ENCODE data around the gene SHFL.

Gene SHFL

DNA sequence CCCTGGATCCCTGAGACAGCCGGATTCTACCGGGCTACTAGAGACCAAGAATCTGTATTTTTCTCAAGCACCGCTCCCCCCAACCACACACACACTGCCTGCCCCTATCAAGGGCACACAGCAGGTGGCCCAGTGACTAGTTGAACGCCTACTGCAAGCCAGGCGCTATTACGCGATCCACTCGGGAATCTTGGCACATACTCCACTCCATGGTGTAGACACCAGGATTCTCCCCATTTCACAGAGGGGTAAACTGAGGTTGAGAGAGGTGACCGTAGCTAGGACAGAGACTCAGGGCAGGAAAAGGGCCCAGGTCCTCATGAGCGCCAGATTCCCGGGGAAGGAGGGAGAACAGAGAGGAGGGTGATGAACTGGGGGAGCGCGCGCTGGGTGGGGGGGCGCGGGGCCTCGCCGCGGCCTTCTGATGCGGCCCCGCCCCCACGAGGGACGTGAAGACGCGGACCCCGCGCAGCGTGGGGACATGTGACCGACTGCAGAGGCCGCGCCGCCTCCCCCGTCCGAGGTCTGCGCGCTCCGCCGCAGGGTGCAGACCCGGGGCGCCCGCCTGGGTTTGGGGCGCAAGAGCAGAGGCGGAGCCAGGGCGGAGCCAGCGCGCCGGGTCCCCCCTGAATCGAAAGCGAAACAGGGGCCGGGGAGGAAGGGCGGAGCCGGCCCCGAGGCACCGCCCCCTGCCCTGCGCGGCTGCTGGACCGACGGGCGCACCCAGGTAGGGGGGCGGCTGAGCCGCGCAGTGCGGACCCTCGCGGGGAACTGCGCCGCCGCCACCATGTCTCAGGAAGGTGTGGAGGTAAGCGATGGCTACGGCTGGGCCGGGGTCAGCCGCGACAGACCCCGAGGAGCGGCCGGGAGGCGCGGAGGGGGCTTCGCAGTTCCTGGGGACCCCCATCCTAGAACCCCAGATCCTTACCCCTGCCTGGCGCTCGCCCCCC, at the start of gene SHFL:
SHFL (plus strand) TSS at position 677 of the 950 bp plus-strand sequence; CDS start at position 788, 111 bp downstream.
- DNase-seq (ENCODE audit: extremely low spot score, insufficient read length, low read depth) (peak; percentile 77), FAIRE-seq (peak; percentile 92)

DNA sequence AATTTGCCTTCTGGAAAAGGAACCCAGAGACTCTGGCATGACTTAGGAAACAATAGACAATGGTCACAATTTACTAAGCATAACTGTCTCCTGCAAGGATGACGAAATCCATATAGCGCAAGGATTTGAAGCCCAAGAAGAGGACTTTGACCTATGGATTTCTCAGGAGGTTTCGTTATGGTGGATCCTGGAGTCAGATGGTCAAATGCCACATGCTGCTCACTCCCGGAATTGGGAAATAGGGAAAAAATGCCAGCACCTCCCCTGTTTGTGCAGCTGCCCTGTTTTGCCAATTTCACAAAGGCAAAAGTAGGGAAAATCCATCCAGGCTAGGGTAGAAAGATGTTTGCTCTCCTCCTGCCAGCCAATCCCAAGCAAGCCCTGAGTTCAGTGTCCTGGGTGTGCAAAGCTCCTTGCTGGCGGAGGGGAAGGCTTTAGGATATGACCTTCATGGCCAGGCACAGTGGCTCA, 49.5 kb upstream of the SHFL start:
- DNase-seq (ENCODE audit: extremely low spot score, insufficient read length, low read depth): no peak
- no peak for FAIRE-seq

DNA sequence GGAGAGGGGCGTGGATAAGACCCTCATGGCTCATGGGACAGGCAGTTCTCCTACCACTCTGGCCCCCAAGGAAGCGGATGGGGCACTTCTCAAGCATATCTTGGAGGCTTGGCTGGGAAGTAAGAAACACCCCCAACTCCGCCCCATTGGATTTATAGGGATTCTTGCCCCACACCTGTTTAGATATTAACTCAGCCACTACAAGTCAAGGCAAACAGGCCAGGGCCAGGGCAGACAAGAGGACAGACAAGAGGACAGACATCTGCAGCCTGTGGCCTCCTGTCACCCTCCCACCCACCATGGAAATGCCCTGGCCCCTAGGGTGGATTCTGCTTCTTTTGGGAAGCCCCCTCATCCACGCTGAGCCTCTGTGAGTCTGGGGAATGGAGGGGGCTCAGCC, 48.8 kb upstream of the SHFL start:
- FAIRE-seq (no peak), DNase-seq (ENCODE audit: extremely low spot score, insufficient read length, low read depth) (no peak)

DNA sequence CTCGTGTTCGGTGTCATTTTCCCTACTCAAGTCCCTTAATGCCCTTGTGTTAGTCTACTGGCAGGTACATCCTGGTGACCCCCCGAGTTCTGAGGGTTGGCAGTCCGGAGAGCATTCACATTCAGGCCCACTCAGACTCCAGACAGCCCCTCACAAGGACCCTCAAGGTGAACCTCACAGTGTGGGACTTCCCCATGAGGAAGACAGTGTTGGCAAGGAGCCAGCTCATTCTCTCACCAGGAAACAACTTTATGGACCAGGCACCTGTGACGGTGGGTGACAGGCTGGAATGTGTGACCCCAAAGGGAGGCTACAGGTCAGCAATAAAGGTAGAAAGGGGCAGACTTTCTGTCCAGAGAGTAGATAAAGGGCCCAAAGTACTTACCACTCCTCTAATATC, 48.3 kb upstream of the SHFL start:
- no peak for FAIRE-seq
- DNase-seq (ENCODE audit: extremely low spot score, insufficient read length, low read depth): no peak

DNA sequence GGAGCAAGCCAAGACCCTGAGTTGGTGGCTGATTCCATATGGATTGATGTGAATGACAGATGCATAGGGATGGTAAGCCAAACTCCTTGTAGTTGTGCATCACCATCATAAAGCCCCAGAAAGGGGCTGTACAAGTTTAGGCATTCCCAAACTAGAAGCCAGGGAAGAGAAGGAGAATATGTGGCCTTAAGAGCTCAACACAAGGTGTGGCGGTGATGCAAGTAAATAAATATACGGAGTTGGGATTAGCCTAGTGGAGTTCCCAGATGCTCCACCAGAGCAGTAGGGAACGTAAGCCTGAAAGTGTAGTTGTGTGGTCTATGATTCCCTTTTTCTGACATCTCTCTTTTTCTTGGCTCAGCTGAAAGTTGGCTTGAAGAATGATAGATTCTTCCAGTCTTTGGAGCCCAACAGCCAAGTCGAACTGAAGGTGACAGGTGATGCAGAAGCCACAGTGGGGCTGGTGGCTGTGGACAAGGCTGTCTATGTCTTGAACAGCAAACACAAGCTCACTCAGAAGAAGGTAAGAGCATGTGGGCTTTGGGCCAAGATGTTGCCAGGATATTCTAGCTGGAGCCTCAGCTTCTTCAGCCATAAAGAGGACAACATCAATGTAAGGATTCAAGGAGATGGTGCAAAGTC, 42.7 kb upstream of the SHFL start:
- DNase-seq (ENCODE audit: extremely low spot score, insufficient read length, low read depth): no peak
- no peak for FAIRE-seq

DNA sequence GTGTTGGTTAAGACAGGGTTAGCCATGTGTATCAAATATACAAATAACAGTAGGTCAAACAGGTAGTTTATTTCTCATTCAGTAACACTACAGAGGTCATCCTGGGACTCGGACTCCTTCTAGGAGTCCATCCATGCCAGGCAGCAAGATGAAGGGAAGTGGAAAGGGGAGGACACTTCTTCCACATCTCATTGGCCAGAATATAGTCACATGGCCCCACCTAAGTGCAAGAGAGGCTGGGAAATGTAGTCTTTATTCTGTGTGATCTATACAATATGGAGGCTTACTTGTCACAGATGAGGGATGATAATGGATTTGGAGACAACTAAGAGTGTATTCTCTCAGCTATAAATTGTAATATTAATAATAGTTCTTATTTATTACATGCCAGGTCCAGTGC, 41.7 kb upstream of the SHFL start:
- DNase-seq (ENCODE audit: extremely low spot score, insufficient read length, low read depth) (no peak), FAIRE-seq (peak; percentile 41)

DNA sequence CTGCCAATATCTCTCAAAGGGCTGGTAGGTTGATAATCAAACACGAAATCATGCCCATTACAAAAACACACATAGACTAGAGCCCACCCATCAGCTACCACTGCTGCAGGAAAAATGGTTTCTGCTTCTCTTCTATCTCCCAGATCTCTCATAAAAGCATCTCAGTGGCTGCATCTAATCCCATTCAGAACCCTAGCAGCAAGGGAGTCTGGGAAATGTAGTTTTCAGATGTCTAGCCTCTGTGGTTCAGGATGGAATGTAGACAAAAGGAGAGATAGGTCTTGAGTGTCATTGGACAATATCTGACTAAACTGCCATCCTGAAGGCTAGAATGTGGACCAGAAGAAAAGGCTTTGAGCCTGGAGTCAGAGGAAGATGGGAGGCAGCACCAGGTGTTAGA, 40.7 kb upstream of the SHFL start:
- FAIRE-seq: no peak
- no peak for DNase-seq (ENCODE audit: extremely low spot score, insufficient read length, low read depth)

DNA sequence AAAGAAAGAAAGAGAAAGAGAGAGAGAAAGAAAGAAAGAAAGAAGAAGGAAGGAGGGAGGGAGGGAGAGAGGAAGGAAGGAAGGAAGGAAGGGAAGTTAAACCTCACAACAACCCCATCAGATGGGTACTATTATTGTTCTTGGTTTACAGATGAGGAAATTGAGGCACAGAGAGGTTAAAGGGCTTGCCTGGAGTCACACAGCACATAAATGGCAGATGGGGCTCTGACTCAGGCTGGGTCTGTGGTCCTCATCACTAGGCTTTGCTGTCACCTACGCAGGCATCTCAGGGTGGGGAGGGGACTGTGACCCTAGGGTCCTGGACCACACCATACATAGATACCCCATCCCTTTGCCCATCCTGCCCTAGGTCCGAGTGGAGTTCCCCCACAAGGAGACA, 36.5 kb upstream of the SHFL start:
- FAIRE-seq (no peak), DNase-seq (ENCODE audit: extremely low spot score, insufficient read length, low read depth) (no peak)

DNA sequence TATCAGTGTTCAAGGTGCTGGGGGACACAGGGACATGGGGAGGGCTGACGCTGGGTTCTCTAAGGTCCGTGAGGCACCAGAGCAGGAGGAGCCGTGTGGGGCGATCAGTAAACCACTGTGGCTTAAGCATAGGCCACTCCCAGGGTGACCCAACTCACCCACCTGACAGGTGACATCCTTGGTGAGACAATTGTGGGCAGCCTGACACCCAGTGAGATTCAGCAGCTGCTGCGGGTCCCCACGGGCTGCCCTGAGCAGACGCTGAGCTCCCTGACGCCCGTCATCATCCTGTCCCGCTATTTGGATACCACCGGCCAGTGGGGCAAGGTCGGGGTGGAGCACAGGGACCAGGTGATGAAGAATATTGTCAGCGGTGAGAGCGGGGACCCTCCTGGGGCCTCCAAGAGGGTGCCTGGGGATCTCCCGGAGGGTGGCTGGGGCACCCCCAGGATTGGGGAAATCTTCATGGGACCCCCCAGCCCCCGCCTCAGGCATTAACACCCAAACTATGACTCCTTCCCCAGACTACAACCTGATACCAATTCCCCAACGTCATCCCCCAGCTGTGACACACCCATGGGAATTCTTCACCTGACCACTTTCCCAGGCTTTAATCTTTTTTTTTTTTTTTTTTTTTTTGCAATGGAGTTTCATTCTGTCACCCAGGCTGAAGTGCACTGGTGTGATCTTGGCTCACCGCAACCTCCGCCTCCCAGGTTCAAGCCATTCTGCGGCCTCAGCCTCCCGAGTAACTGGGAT, 33.3 kb upstream of the SHFL start:
- FAIRE-seq (no peak), DNase-seq (ENCODE audit: extremely low spot score, insufficient read length, low read depth) (no peak)

DNA sequence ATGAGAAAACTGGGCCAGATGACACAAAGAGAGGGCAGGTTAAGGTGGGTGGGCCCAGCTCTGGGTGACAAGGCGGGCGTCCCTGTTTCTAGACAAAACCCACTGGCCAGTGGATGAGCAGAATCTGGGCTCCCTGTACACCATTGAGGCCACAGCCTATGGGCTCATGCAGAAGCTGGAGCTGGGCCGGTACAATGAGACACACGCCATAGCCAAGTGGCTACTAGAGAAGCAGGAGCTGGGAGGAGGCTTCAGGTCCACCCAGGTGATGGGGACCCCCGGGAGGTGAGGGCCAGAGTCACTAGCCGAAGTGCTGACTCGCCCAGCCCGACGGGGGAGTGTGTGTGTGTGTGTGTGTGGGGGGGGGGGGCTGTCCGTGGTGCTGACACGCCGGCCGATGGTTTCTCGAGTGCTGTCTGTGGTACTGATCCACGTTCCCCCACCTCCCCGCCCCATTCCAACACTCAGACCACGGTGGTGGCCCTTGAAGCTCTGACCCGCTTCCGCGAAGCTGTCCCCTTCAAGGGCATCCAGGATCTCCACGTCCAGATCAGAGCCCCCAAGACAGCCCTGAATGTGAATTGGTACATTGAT, 24.3 kb upstream of the SHFL start:
- DNase-seq (ENCODE audit: extremely low spot score, insufficient read length, low read depth) (no peak), FAIRE-seq (no peak)

DNA sequence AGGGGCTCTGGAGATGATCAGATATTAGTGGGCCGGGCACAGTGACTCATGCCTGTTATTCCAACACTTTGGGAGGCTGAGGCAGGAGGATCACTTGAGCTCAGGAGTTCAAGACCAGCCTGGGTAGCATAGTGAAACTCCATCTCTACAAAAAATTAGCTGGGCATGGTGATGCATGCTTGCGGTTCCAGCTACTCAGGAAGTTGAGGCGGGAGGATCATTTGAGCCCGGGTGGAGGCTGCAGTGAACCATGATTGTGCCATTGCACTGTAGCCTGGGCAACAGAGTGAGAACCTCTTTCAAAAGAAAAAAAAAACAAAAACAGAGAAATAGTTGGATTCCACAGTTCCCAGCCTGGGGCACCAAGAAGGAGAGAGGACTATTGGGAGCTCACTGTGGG, 17.9 kb upstream of the SHFL start:
- FAIRE-seq (no peak), DNase-seq (ENCODE audit: extremely low spot score, insufficient read length, low read depth) (no peak)

DNA sequence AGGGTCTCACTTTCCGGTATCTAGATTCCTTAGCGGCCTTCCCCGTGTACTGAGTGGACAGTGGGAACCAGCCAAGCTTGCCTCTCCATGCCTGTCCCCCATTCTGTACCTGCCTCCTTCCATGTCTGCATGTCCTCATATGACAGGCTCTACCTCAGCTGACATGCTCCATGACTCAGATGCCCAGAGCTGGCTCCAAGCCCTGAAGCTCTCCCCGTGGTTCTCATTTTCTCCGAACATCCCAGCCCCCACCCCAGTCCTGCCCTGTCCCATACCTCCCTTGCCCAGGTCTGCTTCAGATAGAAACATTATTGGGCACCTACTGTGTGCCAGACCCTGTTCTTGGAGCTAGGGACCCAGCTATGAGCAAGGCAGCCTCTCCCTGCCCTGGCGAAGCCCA, 17.1 kb upstream of the SHFL start:
- FAIRE-seq (no peak), DNase-seq (ENCODE audit: extremely low spot score, insufficient read length, low read depth) (no peak)

DNA sequence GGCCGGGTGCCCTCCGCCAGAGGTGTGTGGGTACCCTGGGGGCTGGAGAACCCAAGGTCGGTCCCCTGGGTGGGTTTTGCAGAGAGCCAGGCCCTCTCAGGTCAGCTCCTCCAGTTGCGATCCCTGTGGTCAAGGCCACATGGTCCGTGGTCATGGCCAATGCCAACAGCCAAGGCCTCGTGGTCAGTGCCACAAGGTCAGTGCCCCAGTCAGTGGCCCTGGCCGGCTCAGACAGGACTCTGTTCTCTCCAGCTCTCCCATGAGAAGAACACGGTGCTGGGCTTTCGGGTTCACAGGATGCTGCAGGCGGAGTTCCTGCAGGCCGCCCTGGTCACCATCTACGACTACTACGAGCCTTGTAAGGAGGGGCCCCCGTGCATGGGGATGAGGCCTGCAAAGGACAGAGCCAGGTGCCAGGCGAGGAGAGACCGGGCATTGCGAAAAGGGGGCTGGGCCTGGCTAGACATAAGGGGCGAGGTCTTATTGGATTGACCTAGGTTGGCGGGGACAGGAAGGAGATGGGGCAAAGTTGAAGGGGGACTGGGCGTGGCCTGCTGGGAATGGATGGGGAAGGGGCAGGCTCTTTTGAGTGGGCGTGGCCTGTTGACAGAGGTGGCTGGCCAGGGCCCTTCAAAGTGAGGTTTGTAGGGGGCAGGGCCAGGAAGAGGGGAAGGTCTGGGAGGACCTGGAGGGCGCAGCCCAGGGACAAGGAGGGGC, 15.2 kb upstream of the SHFL start:
- DNase-seq (ENCODE audit: extremely low spot score, insufficient read length, low read depth) (no peak), FAIRE-seq (no peak)

DNA sequence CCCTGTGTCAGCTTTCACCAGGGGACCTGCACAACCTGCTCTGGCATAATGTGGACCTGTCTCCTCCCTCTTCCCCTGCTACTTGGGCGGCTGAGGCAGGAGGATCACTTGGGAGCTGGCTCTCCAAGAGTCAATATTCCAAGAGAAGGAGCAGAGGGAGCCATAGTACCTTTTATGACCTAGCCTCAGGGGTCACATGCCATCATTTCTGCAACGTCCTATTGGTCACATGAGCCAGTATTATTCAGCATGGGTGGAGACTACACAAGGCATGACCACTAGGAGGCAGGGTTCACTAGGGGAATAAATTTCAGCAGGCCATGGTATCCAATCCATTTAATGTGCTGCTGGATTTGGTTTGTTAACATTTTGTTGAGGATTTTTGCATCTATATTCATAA, 12.0 kb upstream of the SHFL start:
- no peak for DNase-seq (ENCODE audit: extremely low spot score, insufficient read length, low read depth)
- FAIRE-seq: peak; percentile 58

DNA sequence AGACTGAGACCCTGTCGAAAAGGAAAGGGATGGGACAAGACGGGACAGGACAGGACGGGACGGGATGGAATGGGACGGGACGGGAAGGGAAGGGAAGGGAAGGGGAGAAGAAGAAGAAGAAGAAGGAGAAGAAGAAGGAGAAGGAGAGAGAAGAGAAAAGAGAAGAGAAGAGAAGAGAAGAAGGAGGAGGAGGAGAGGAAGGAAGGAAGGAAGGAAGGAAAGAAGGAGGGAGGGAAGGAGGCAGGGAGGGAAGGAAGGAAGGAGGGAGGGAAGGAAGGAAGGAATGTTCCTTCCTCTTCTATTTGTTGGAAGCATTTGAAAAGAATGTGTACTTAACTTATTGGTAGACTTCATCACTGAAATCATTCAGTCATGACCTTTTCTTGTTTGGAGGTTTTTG, 9.6 kb upstream of the SHFL start:
- FAIRE-seq (no peak), DNase-seq (ENCODE audit: extremely low spot score, insufficient read length, low read depth) (no peak)

DNA sequence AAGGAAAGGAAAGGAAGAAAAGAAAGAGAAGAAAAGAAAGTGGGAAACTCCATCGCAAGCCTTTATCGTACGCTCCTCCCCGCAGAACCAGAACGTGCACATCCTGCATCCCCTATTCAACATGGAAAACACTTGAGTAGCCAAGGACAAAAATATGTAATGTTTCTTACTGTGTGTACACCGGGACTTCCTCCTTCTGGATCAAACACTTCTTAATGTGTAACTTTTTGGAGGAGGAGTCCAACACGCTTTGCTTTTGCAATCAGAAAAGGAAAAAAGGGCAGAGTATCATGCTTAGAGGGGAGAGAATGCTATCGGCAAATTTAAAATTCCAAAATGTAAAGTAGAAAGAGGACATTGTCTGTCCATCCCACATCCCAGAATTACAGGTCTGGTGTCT, 7.8 kb upstream of the SHFL start:
- DNase-seq (ENCODE audit: extremely low spot score, insufficient read length, low read depth) (no peak), FAIRE-seq (no peak)

DNA sequence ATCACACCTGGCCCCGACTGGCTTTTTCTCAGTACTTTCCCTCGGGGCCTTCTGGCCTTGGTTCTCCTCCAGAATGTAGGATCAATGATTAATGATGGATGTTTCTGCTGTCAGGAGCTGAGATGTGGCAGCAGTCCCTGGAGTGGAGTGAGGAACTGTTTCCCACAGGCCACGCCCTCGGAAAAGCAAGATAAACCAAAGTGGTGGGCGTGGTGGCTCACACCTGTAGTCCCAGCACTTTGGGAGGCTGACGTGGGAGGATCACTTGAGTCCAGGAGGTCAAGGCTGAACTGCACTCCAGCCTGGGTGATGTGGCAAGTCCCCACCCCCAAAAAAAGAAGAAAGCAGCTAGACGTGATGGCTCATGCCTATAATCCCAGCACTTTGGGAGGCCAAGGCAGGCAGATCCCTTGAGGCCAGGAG, 7.1 kb upstream of the SHFL start:
- DNase-seq (ENCODE audit: extremely low spot score, insufficient read length, low read depth) (no peak), FAIRE-seq (no peak)

DNA sequence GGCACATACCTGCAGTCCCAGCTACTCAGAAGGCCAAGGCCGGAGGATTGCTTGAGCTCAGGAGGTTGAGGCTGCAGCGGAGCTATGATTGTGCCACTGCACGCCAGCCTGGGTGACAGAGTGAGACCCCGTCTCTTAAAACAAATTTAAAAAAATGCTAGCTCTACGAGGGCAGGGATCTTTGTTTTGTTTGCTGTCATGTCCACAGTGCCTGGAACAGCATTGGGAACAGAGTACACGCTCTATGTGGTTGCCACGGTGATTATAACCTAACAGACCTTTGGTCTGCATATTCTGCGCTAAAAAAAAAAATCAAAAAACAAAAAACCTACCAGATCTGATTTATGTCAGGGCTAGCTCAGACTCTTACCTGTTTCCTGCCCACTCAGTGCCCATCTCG, 2.2 kb upstream of the SHFL start:
- FAIRE-seq: no peak
- no peak for DNase-seq (ENCODE audit: extremely low spot score, insufficient read length, low read depth)

DNA sequence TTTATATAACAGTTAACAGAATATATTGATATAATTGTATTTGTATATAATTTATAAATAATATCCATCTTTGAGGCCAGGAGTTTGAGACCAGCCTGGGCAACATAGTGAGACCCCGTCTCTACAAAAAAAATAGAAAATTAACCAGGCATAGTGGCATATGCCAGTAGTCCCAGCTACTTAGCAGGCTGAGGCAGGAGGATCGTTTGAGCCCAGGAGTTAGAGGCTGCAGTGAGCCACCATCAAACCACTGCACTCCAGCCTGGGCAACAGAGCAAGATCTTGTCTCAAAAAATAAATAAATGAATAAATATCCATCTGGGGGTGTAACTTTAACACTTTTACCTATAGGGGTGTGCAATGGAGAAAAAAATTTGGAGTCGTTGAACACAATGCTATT, 1.3 kb upstream of the SHFL start:
- no peak for FAIRE-seq
- no peak for DNase-seq (ENCODE audit: extremely low spot score, insufficient read length, low read depth)
